Suprapubic skin (tissue), 4 donors: Measurements from ENCODE around the gene ELN. TPM values are rescaled to one million over a fixed set of nuclear protein-coding genes. Genes with fewer than 3 reads are reported as not detected.
"Not testable (repeated sequence)": the region's sequence is repeated elsewhere in the genome, so short reads cannot be mapped to it uniquely, and the experiment has no call there.

Experiments used
- DNase-seq, 2 donors: peaks; one replicate each; pipeline ENCODE4 v3.0.0-alpha.2; 2019; ENCODE audit warnings: low spot score in 2 of 2
- H3K27ac ChIP-seq: fragments of 200-600 bp; sonication (generic); one replicate; pipeline ENCODE4 v1.5.1; 2019
- H3K27me3 ChIP-seq: fragments of 200-600 bp; sonication (generic); one replicate; pipeline ENCODE4 v1.5.1; 2019
- H3K36me3 ChIP-seq: fragments of 200-600 bp; sonication (generic); one replicate; pipeline ENCODE4 v1.5.1; 2019
- H3K4me1 ChIP-seq: fragments of 200-600 bp; sonication (generic); one replicate; pipeline ENCODE4 v1.5.1; 2019
- H3K4me3 ChIP-seq: fragments of 200-600 bp; sonication (generic); one replicate; pipeline ENCODE4 v1.5.1; 2019; ENCODE audit warnings: mild to moderate bottlenecking
- H3K9me3 ChIP-seq: fragments of 200-600 bp; sonication (generic); one replicate; pipeline ENCODE4 v1.5.1; 2019
- EP300 ChIP-seq: sonication (generic); formaldehyde crosslinking; IDR thresholded peaks from one replicate; pipeline ENCODE4 v1.6.1; 2017; ENCODE audit warnings: antibody characterized with exemption
- POLR2A ChIP-seq, 2 donors: fragments of 450-650 bp; IDR thresholded peaks; one replicate each; pipeline ENCODE4 v1.6.1; 2017; ENCODE audit warnings: antibody characterized with exemption in 2 of 2, mild to moderate bottlenecking in 2 of 2, moderate library complexity in 2 of 2
- POLR2AphosphoS5 ChIP-seq, 3 donors: sonication (generic); formaldehyde crosslinking; IDR thresholded peaks; one replicate each; pipeline ENCODE4 v1.6.1; 2017; ENCODE audit warnings: antibody characterized with exemption in 3 of 3
- WGBS: methylation state at CpG from one replicate; pipeline ENCODE4 v1.1.5; 2018; 5-methylcytosine and 5-hydroxymethylcytosine counted together
- total RNA-seq, 4 donors: library from RNA; depleted of rRNA; stranded (reverse); fragments of >200 nt; gene quantifications; one replicate each; pipeline ENCODE4 v1.1.0, GENCODE V29; 2016
- TF ChIP-seq, protein P1 (sequence below), 2 donors: fragments of 200-600 bp in 1 of 2; fragments of 450-650 bp in 1 of 2; sonication (generic) in 1 of 2; IDR thresholded peaks; one replicate each; pipeline ENCODE4 v1.5.1; 2016 to 2019; ENCODE audit warnings: antibody characterized with exemption in 2 of 2, mild to moderate bottlenecking in 1 of 2, moderate library complexity in 1 of 2

ELN gene
- total RNA-seq, result 10 to 100 TPM in 3 of 4 donors, 1 to 10 TPM in 1; 7.7 to 30.7 (median 25.1) TPM

DNA sequence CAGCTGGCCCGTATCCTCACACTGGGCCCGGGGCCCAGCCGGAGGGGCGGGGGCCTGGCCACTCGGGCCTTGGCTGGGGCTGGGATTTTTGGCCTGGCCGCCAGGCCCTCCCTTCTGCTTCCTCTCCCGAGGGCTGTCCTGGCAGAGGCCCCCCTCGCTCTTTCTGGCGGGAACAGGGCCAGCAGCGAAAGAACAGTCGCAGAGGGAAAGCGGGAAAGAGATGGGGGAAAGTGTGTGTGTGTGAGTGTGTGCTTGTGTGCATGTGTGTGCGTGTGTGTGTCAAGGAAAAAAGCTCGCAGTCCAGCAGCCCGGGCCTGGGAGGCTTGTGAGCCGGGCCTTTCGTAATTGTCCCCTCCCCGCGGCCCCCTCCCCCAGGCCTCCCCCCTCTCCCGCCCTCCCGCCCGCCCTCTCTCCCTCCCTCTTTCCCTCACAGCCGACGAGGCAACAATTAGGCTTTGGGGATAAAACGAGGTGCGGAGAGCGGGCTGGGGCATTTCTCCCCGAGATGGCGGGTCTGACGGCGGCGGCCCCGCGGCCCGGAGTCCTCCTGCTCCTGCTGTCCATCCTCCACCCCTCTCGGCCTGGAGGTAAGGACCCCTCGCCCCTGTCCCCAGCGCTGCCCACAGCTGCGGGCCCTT, at the start of gene ELN:
Gene ELN (plus strand): TSS at position 491 of the 638 bp plus-strand sequence. CDS start 15 bp downstream, at position 506.
- Histone ChIP-seq H3K27me3 (peaks cover 18% of the 10 kb centered on the region), H3K27ac (peak within 1 kb of the TSS; percentile 77), H3K36me3 (no peaks in the 10 kb centered on the region), H3K4me1 (peaks cover 91% of the 10 kb centered on the region), H3K9me3 (no peaks in the 10 kb centered on the region), H3K4me3 (peak within 1 kb of the TSS; percentile 55)
- DNase-seq, result peak; percentile 88 to 89
- no peak for TF ChIP-seq EP300
- peak in 2 of 3 donors; percentile 19 to 52 for TF ChIP-seq POLR2AphosphoS5 (IDR thresholded peaks at IDR 0.05)
- peak in 1 of 2 donors; percentile 40 for TF ChIP-seq POLR2A (IDR thresholded peaks at IDR 0.05)
- 5% methylated on average over 17 of the region's 39 CpGs for WGBS

DNA sequence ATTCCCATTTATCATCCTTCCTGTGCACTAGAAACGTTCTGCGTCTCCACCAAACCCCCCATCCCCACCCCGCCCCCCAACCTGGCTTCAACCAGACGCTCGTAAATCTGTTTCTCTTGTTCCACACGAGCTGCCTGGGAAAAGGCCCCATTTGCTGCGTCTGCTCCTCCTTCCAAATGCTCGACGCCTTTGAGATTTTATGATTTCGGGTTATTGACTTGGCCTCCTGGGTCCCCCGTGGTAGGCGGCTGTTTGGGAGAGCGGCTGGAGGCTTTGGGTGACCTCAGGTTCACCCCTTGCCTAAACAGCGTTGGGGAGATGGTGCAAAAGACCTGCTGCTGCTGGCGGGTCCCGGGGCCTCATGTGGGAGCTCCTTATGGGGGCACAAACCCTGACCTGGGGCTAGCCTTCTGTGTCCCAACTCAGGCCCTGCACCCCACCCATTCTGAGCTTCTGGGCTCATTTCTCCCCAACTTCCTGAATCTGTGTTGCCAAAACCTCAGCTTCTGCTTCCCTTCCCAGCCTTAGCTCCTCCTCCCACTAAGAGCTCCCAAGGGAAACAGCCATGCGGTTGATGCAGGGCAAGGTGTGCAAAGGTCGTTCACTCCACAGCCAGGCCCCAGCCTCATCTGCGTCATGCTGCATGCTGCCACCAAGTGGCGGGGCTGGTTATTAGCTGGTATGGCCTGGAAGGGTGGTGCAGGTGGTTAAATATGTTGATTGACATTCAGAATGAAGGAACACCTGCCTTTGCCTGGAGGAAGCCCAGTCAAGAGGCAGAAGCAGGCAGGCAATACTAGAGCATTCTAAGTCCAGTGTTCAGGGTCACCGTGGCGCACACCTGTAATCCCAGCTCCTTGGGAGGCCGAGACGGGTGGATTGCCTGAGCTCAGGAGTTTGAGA, 49.1 kb upstream of the ELN start:
- Histone ChIP-seq H3K27me3 (no peaks in the 10 kb centered on the region), H3K36me3 (no peaks in the 10 kb centered on the region), H3K4me1 (peaks cover 29% of the 10 kb centered on the region), H3K9me3 (no peaks in the 10 kb centered on the region), H3K4me3 (no peak overlapping the region), H3K27ac (no peak overlapping the region)
- TF ChIP-seq, protein P1, sequence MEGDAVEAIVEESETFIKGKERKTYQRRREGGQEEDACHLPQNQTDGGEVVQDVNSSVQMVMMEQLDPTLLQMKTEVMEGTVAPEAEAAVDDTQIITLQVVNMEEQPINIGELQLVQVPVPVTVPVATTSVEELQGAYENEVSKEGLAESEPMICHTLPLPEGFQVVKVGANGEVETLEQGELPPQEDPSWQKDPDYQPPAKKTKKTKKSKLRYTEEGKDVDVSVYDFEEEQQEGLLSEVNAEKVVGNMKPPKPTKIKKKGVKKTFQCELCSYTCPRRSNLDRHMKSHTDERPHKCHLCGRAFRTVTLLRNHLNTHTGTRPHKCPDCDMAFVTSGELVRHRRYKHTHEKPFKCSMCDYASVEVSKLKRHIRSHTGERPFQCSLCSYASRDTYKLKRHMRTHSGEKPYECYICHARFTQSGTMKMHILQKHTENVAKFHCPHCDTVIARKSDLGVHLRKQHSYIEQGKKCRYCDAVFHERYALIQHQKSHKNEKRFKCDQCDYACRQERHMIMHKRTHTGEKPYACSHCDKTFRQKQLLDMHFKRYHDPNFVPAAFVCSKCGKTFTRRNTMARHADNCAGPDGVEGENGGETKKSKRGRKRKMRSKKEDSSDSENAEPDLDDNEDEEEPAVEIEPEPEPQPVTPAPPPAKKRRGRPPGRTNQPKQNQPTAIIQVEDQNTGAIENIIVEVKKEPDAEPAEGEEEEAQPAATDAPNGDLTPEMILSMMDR (IDR thresholded peaks at IDR 0.05), result peak in 1 of 2 donors; percentile 29
- no peak for TF ChIP-seq POLR2A (IDR thresholded peaks at IDR 0.05)
- WGBS, result 67% methylated on average over 24 of the region's 24 CpGs
- DNase-seq, result peak in 1 of 2 donors; percentile 58

DNA sequence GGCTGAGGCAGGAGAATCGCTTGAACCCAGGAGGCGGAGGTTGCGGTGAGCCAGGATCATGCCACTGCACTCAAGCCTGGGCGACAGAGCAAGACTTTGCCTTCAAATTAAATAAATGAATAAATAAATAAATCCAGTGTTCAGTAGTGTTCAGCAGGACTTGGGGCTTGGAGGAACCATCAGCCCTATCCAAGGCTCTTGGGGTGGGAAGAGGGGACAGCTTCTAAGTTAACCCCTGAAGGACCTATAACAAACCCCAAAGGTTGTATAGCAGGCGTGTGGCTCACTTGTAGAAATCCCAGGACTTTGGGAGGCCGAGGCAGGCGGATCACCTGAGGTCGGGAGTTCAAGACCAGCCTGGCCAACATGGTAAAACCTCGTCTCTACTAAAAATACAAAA, 48.3 kb upstream of the ELN start:
- not testable (repeated sequence) for DNase-seq
- 92% methylated on average over 9 of the region's 9 CpGs for WGBS

DNA sequence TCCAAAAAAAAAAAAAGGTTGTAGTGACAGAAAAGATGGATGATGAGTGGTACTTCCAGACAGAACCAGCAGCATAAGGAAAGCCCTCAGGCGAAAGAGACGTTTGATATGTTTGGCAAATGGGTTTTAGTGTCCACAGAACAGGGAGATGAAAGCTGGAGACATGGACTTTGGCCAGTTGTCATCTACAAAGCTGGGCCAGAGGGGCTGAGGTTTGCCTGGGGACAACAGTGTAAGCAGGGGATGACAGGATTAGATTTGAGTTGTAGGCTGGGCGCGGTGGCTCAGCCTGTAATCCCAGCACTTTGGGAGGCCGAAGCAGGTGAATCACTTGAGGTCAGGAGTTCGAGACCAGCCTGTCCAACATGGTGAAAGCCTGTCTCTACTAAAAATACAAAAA, 47.8 kb upstream of the ELN start:
- peaks cover 29% of the 10 kb centered on the region for H3K4me1 ChIP-seq
- H3K4me3 ChIP-seq, result no peak overlapping the region
- H3K36me3 ChIP-seq, result no peaks in the 10 kb centered on the region
- H3K27ac ChIP-seq, result no peak overlapping the region
- no peaks in the 10 kb centered on the region for H3K27me3 ChIP-seq
- TF ChIP-seq POLR2A (IDR thresholded peaks at IDR 0.05) (no peak), POLR2AphosphoS5 (IDR thresholded peaks at IDR 0.05) (no peak), EP300 (no peak)
- TF ChIP-seq, protein P1 (IDR thresholded peaks at IDR 0.05), result no peak
- WGBS, result 83% methylated on average over 6 of the region's 6 CpGs
- no peaks in the 10 kb centered on the region for H3K9me3 ChIP-seq
- peak in 1 of 2 donors; percentile 18 for DNase-seq

More for the DNA sequence above, 48.3 kb upstream of the ELN start:
- H3K4me1 ChIP-seq, result peaks cover 29% of the 10 kb centered on the region
- not testable (repeated sequence) for H3K9me3 ChIP-seq, H3K27ac ChIP-seq, H3K27me3 ChIP-seq, H3K36me3 ChIP-seq, H3K4me3 ChIP-seq

DNA sequence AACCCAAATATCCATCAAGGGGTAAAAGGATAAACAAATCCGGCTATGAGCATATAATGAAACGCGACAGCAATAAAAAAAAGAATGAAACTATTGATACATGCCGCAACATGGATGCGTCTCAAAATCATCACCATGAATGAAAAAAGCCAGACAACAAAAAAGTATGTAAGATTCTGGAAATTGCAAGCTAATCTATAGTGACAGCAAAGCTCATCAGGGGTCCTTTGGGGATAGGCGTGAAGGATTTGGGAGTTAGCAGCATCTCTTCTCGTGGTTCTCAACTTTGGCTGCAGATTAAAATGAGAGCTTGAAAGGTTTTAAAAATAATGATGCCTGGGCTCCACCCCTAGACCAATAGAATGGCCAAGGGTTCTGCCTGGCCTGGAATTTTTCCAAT, 46.0 kb upstream of the ELN start:
- Histone ChIP-seq H3K27ac (no peak overlapping the region), H3K4me3 (no peak overlapping the region), H3K4me1 (peaks cover 27% of the 10 kb centered on the region), H3K9me3 (no peaks in the 10 kb centered on the region), H3K36me3 (no peaks in the 10 kb centered on the region), H3K27me3 (no peaks in the 10 kb centered on the region)
- TF ChIP-seq, protein P1 (IDR thresholded peaks at IDR 0.05), result no peak
- TF ChIP-seq EP300 (no peak), POLR2A (IDR thresholded peaks at IDR 0.05) (no peak), POLR2AphosphoS5 (IDR thresholded peaks at IDR 0.05) (no peak)
- 55% methylated on average over 7 of the region's 7 CpGs for WGBS
- DNase-seq, result peak in 1 of 2 donors; percentile 30
